KMS-11 (cell line): ENCODE measurements around the gene CDC34.

Experiments
- H2AFZ ChIP-seq: fragments of 200-600 bp; sonication (generic); 2 replicates; pipeline ENCODE4 v1.6.1; 2016; ENCODE audit warnings: antibody characterized with exemption, mixed run types, low read depth
- H3K27ac ChIP-seq: fragments of 200-600 bp; sonication (generic); 2 replicates; pipeline ENCODE4 v1.6.1; 2016; ENCODE audit warnings: mild to moderate bottlenecking, mixed run types
- H3K27me3 ChIP-seq: fragments of 200-600 bp; sonication (generic); 2 replicates; pipeline ENCODE4 v1.6.1; 2017; ENCODE audit warnings: mild to moderate bottlenecking, low read depth, mixed run types, moderate library complexity; ENCODE audit not compliant: insufficient read depth
- H3K36me3 ChIP-seq: fragments of 200-600 bp; sonication (generic); 2 replicates; pipeline ENCODE4 v1.6.1; 2017; ENCODE audit warnings: mild to moderate bottlenecking, mixed run types; ENCODE audit not compliant: insufficient read depth
- H3K4me1 ChIP-seq: fragments of 200-600 bp; sonication (generic); 2 replicates; pipeline ENCODE4 v1.6.1; 2016; ENCODE audit warnings: mild to moderate bottlenecking, low read depth, mixed run types; ENCODE audit not compliant: poor library complexity, severe bottlenecking
- H3K4me2 ChIP-seq: fragments of 200-600 bp; sonication (generic); 2 replicates; pipeline ENCODE4 v1.7.0; 2016; ENCODE audit warnings: mild to moderate bottlenecking, mixed run types
- H3K4me3 ChIP-seq: fragments of 200-600 bp; sonication (generic); IDR thresholded peaks from 2 replicates; pipeline ENCODE4 v1.6.1; 2017; ENCODE audit warnings: low read depth, low read length, mixed read lengths; ENCODE audit not compliant: insufficient read depth
- H3K79me2 ChIP-seq: fragments of 200-600 bp; sonication (generic); 2 replicates; pipeline ENCODE4 v1.6.1; 2016; ENCODE audit warnings: low read depth, mixed run types; ENCODE audit not compliant: insufficient read depth
- H3K9ac ChIP-seq: fragments of 200-600 bp; sonication (generic); 2 replicates; pipeline ENCODE4 v1.6.1; 2016; ENCODE audit warnings: mild to moderate bottlenecking, mixed run types
- H4K20me1 ChIP-seq: fragments of 200-600 bp; sonication (generic); 2 replicates; pipeline ENCODE4 v1.6.1; 2016; ENCODE audit warnings: mild to moderate bottlenecking, mixed run types; ENCODE audit not compliant: insufficient read depth
- TF ChIP-seq, protein P1 (sequence below): fragments of 200-600 bp; sonication (generic); conservative IDR thresholded peaks from 2 replicates; pipeline ENCODE4 v1.6.1; 2017; ENCODE audit warnings: low read depth, mild to moderate bottlenecking, antibody characterized with exemption, low read length, moderate library complexity, mixed read lengths

The CDC34 gene

GRCh38 chr19:577439-578392 lies 46.2 kb downstream of the CDC34 start:
- Histone ChIP-seq H3K27ac (no peak overlapping the region), H3K4me2 (no peak overlapping the region), H3K4me3 (no peak overlapping the region), H3K9ac (no peak overlapping the region), H4K20me1 (no peaks in the 10 kb centered on the region), H3K4me1 (peaks cover 11% of the 10 kb centered on the region), H3K79me2 (peaks cover 57% of the 10 kb centered on the region), H3K27me3 (no peaks in the 10 kb centered on the region), H2AFZ (no peak overlapping the region), H3K36me3 (no peaks in the 10 kb centered on the region)
- TF ChIP-seq, protein P1, sequence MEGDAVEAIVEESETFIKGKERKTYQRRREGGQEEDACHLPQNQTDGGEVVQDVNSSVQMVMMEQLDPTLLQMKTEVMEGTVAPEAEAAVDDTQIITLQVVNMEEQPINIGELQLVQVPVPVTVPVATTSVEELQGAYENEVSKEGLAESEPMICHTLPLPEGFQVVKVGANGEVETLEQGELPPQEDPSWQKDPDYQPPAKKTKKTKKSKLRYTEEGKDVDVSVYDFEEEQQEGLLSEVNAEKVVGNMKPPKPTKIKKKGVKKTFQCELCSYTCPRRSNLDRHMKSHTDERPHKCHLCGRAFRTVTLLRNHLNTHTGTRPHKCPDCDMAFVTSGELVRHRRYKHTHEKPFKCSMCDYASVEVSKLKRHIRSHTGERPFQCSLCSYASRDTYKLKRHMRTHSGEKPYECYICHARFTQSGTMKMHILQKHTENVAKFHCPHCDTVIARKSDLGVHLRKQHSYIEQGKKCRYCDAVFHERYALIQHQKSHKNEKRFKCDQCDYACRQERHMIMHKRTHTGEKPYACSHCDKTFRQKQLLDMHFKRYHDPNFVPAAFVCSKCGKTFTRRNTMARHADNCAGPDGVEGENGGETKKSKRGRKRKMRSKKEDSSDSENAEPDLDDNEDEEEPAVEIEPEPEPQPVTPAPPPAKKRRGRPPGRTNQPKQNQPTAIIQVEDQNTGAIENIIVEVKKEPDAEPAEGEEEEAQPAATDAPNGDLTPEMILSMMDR: no peak

- Histone ChIP-seq H3K4me2 (no peak overlapping the region), H4K20me1 (no peaks in the 10 kb centered on the region), H3K27me3 (no peaks in the 10 kb centered on the region), H3K4me3 (no peak overlapping the region), H3K36me3 (no peaks in the 10 kb centered on the region), H2AFZ (no peak overlapping the region), H3K4me1 (peaks cover 6% of the 10 kb centered on the region), H3K9ac (no peak overlapping the region), H3K79me2 (peaks cover 41% of the 10 kb centered on the region), H3K27ac (no peak overlapping the region)
- TF ChIP-seq, protein P1: no peak
These were observed 47.7 kb downstream of the CDC34 start for GRCh38 chr19:579111-579841.

GRCh38 chr19:579842-580155 lies 48.2 kb downstream of the CDC34 start:
- Histone ChIP-seq H3K27ac (no peak overlapping the region), H3K36me3 (no peaks in the 10 kb centered on the region), H3K4me2 (no peak overlapping the region), H3K4me1 (peaks cover 1% of the 10 kb centered on the region), H3K27me3 (no peaks in the 10 kb centered on the region), H3K9ac (no peak overlapping the region), H3K4me3 (no peak overlapping the region), H4K20me1 (no peaks in the 10 kb centered on the region), H2AFZ (no peak overlapping the region), H3K79me2 (peaks cover 36% of the 10 kb centered on the region; the same call in 1 of the 2 replicates)
- TF ChIP-seq, protein P1: no peak

DNA sequence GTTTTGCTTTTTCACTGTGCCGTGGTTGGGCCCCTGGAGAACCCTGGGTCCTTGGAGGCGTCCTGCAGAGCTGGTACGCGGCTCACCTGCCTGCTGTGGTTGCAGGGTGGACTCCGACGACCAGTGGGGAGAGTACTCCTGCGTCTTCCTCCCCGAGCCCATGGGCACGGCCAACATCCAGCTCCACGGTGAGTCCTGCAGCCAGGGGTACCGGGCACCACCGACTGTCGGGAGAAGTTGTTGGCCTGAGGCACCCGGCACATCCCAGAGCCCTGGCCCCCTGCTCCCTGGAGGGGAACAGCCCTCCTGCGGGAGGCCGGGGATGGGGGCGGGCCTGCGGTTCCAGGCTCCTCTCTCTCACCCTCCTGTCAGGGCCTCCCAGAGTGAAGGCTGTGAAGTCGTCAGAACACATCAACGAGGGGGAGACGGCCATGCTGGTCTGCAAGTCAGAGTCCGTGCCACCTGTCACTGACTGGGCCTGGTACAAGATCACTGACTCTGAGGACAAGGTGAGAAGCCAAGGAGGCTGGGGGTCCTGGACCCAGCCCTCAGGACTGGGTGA lies 48.8 kb downstream of the CDC34 start:
- H2AFZ ChIP-seq: no peak overlapping the region
- no peaks in the 10 kb centered on the region for H4K20me1 ChIP-seq
- H3K4me1 ChIP-seq: no peaks in the 10 kb centered on the region
- peaks cover 31% of the 10 kb centered on the region; the same call in 1 of the 2 replicates for H3K79me2 ChIP-seq
- H3K27me3 ChIP-seq: no peaks in the 10 kb centered on the region
- TF ChIP-seq, protein P1: no peak
- no peak overlapping the region for H3K27ac ChIP-seq
- H3K4me2 ChIP-seq: no peak overlapping the region
- no peak overlapping the region for H3K9ac ChIP-seq
- no peaks in the 10 kb centered on the region for H3K36me3 ChIP-seq
- H3K4me3 ChIP-seq: no peak overlapping the region
